ENCODE results near the gene RIPK4. TPM values are rescaled to one million over a fixed set of nuclear protein-coding genes. Genes with fewer than 3 reads are reported as not detected.

The RIPK4 gene
- total and polyA plus RNA-seq, 8 donors: 5.8 to 10.5 (median 8.5) TPM

GRCh38 chr21:41713495-41714281, 53.2 kb downstream of the RIPK4 start:
- intact Hi-C loops (cut with DNase I): no loop called here
- H3K27ac ChIP-seq: no peak overlapping the region
- no peak overlapping the region for H3K4me3 ChIP-seq
- no peaks in the 10 kb centered on the region for H3K9me3 ChIP-seq
- no peak for ATAC-seq
- H3K27me3 ChIP-seq: peaks cover 6 to 61% of the 10 kb centered on the region in 2 donors
- no peak for DNase-seq
- H3K4me1 ChIP-seq: no peaks in the 10 kb centered on the region
- no peak for TF ChIP-seq CTCF (IDR thresholded peaks at IDR 0.05)
- no peaks in the 10 kb centered on the region for H3K36me3 ChIP-seq

- ATAC-seq: no peak
- intact Hi-C loops (cut with DNase I): no loop called here
- no peak for DNase-seq
- Histone ChIP-seq H3K27ac (no peak overlapping the region), H3K27me3 (peaks cover 6 to 70% of the 10 kb centered on the region in 2 donors), H3K4me3 (no peak overlapping the region), H3K36me3 (no peaks in the 10 kb centered on the region), H3K9me3 (no peaks in the 10 kb centered on the region), H3K4me1 (no peaks in the 10 kb centered on the region)
- no peak for TF ChIP-seq CTCF (IDR thresholded peaks at IDR 0.05)
Observed at GRCh38 chr21:41712730-41713129, 54.1 kb downstream of the RIPK4 start.

- peak in 1 of 4 donors; percentile 33 for DNase-seq
- no peaks in the 10 kb centered on the region for H3K9me3 ChIP-seq
- H3K27ac ChIP-seq: no peak overlapping the region
- peaks cover 6 to 71% of the 10 kb centered on the region in 2 donors for H3K27me3 ChIP-seq
- no peak for ATAC-seq
- intact Hi-C loops (cut with DNase I): no loop called here
- no peak for TF ChIP-seq CTCF (IDR thresholded peaks at IDR 0.05)
- no peaks in the 10 kb centered on the region for H3K36me3 ChIP-seq
- no peaks in the 10 kb centered on the region for H3K4me1 ChIP-seq
- no peak overlapping the region for H3K4me3 ChIP-seq
Observed at GRCh38 chr21:41712201-41712600, 54.7 kb downstream of the RIPK4 start.

GRCh38 chr21:41711416-41712007, 55.3 kb downstream of the RIPK4 start:
- DNase-seq: no peak
- ATAC-seq: no peak
- intact Hi-C loops (cut with DNase I): no loop called here
- TF ChIP-seq CTCF (IDR thresholded peaks at IDR 0.05): no peak
- H3K4me1 ChIP-seq: no peaks in the 10 kb centered on the region
- H3K27me3 ChIP-seq: peaks cover 6 to 71% of the 10 kb centered on the region in 2 donors
- no peaks in the 10 kb centered on the region for H3K36me3 ChIP-seq
- H3K4me3 ChIP-seq: no peak overlapping the region
- H3K27ac ChIP-seq: no peak overlapping the region
- no peaks in the 10 kb centered on the region for H3K9me3 ChIP-seq

- no peaks in the 10 kb centered on the region for H3K4me1 ChIP-seq
- H3K4me3 ChIP-seq: no peak overlapping the region
- DNase-seq (no peak), ATAC-seq (no peak)
- H3K27me3 ChIP-seq: peaks cover 6 to 68% of the 10 kb centered on the region in 2 donors
- H3K36me3 ChIP-seq: no peaks in the 10 kb centered on the region
- H3K9me3 ChIP-seq: no peaks in the 10 kb centered on the region
- TF ChIP-seq CTCF (IDR thresholded peaks at IDR 0.05): no peak
- intact Hi-C loops (cut with DNase I): no loop called here
- H3K27ac ChIP-seq: no peak overlapping the region
Observed at GRCh38 chr21:41710823-41711160, 56.1 kb downstream of the RIPK4 start.
